ENCODE results near the gene NLN.

GRCh38 chr5:65823845-65824445 lies 101.9 kb downstream of the NLN start:
- TF ChIP-seq POLR2AphosphoS5 (IDR thresholded peaks at IDR 0.05; ENCODE audit: insufficient read depth in 1 of 2, low read depth in 1 of 2) (no peak), CTCF (IDR thresholded peaks at IDR 0.05) (no peak)
